HCT116 (cell line): ENCODE results near the gene SLC25A29. TPM values are rescaled to one million over a fixed set of nuclear protein-coding genes. Genes with fewer than 3 reads are reported as not detected.
"Not testable (repeated sequence)": the region's sequence is repeated elsewhere in the genome, so short reads cannot be mapped to it uniquely, and the experiment has no call there.

Source experiments
- ATAC-seq: fragments of 200-7000 bp; cut with Tn5 transposase; 2 replicates; pipeline ENCODE4 v1.9.1; 2020; ENCODE audit warnings: mild to moderate bottlenecking, moderate library complexity
- BruUV-seq: library from RNA; stranded (reverse); fragments of 400-500 nt; replicated peaks from 2 replicates; lab custom pipeline; 2021; lab: Mats Ljungman, UMichigan
- CTCF ChIA-PET: fragments of 300-600 bp; sonication (Branson Sonifier 250); formaldehyde crosslinking; loops from one replicate; lab custom pipeline; 2021; ENCODE audit warnings: antibody characterized with exemption; lab: Charles Lee
- POLR2A ChIA-PET: fragments of 300-600, 350-600 bp; sonication (Branson Sonifier 250); formaldehyde crosslinking; loops from one replicate; lab custom pipeline; 2021; ENCODE audit warnings: antibody characterized with exemption; lab: Charles Lee
- RAD21 ChIA-PET, 2 experiments: fragments of 300-600 bp; sonication (Branson Sonifier 250); formaldehyde crosslinking; loops; one replicate each; lab custom pipeline; 2023; ENCODE audit warnings: low total read pairs in 2 of 2; ENCODE audit not compliant: uncharacterized antibody in 2 of 2, unreplicated experiment in 2 of 2, low non-redundant PET in 1 of 2; lab: Charles Lee
- DNase-seq: peaks from one replicate; pipeline ENCODE4 v3.0.0-alpha.2; 2010; ENCODE audit warnings: low read depth, low spot score
- H2AFZ ChIP-seq: fragments of 200-600 bp; shearing (Covaris generic), sonication (generic); 2 replicates; pipeline ENCODE4 v1.6.1; 2017; ENCODE audit warnings: low read depth, mixed run types, mixed read lengths, antibody characterized with exemption, low read length; ENCODE audit not compliant: poor library complexity, severe bottlenecking
- H3K27ac ChIP-seq: 2 replicates; pipeline ENCODE4 v1.5.1; 2012; ENCODE audit warnings: low read depth, low read length
- H3K27me3 ChIP-seq: fragments of 200-600 bp; sonication (generic); 2 replicates; pipeline ENCODE4 v1.6.1; 2016; ENCODE audit warnings: mixed run types, low read length, mixed read lengths; ENCODE audit not compliant: insufficient read depth
- H3K36me3 ChIP-seq, 2 experiments: fragments of 200-500 bp in 1 of 2; fragments of 200-600 bp in 1 of 2; sonication (Bioruptor generic) in 1 of 2; sonication (generic) in 1 of 2; 2 replicates each; pipeline versions ENCODE4 v1.5.1 to v1.6.1; 2014 to 2016; ENCODE audit warnings: low read length in 2 of 2, inconsistent platforms in 1 of 2, mixed read lengths in 1 of 2, mixed run types in 1 of 2; ENCODE audit not compliant: insufficient read depth in 2 of 2, control insufficient read depth in 1 of 2
- H3K4me1 ChIP-seq, 2 experiments: fragments of 200-600 bp in 1 of 2; sonication (generic) in 1 of 2; 2 replicates each; pipeline versions ENCODE4 v1.5.1 to v1.6.1; 2012 to 2017; ENCODE audit warnings: low read length in 2 of 2, inconsistent platforms in 1 of 2, mild to moderate bottlenecking in 1 of 2, mixed read lengths in 1 of 2, mixed run types in 1 of 2, moderate library complexity in 1 of 2; ENCODE audit not compliant: insufficient read depth in 2 of 2, control insufficient read depth in 1 of 2
- H3K4me2 ChIP-seq: fragments of 200-600 bp; sonication (generic); 2 replicates; pipeline ENCODE4 v1.6.1; 2017; ENCODE audit warnings: mixed run types, low read length, mixed read lengths
- H3K4me3 ChIP-seq, 2 experiments: fragments of 200-600 bp in 1 of 2; sonication (generic) in 1 of 2; replicated peaks in 1 of 2; 2 replicates each; pipeline ENCODE4 v1.5.1; 2011 to 2016; ENCODE audit warnings: low read length in 2 of 2, control low read depth in 1 of 2, low read depth in 1 of 2, mild to moderate bottlenecking in 1 of 2, mixed read lengths in 1 of 2, mixed run types in 1 of 2
- H3K79me2 ChIP-seq: fragments of 200-600 bp; sonication (generic); 2 replicates; pipeline ENCODE4 v1.6.1; 2017; ENCODE audit warnings: mild to moderate bottlenecking, mixed run types, low read length, moderate library complexity, mixed read lengths; ENCODE audit not compliant: insufficient read depth
- H3K9ac ChIP-seq: fragments of 200-600 bp; sonication (generic); 2 replicates; pipeline ENCODE4 v1.6.1; 2016; ENCODE audit warnings: low read length, mixed read lengths
- H3K9me2 ChIP-seq: fragments of 200-600 bp; sonication (generic), shearing (Covaris generic); 2 replicates; pipeline ENCODE4 v1.6.1; 2017; ENCODE audit warnings: mixed run types, mild to moderate bottlenecking, moderate library complexity; ENCODE audit not compliant: insufficient read depth
- H3K9me3 ChIP-seq, 2 experiments: fragments of 200-500 bp in 1 of 2; fragments of 200-600 bp in 1 of 2; sonication (Bioruptor generic) in 1 of 2; sonication (generic) in 1 of 2; 2 replicates each; pipeline ENCODE4 v1.6.1; 2014 to 2017; ENCODE audit warnings: low read length in 2 of 2, mixed read lengths in 2 of 2, inconsistent platforms in 1 of 2, low read depth in 1 of 2, mild to moderate bottlenecking in 1 of 2, mixed run types in 1 of 2, moderate library complexity in 1 of 2; ENCODE audit not compliant: control insufficient read depth in 1 of 2, insufficient read depth in 1 of 2
- H4K20me1 ChIP-seq: fragments of 200-600 bp; sonication (generic), shearing (Covaris generic); 2 replicates; pipeline ENCODE4 v1.6.1; 2017; ENCODE audit warnings: mixed run types, mild to moderate bottlenecking, moderate library complexity; ENCODE audit not compliant: insufficient read depth
- POLR2AphosphoS5 ChIP-seq: IDR thresholded peaks from 2 replicates; pipeline ENCODE4 v1.6.1; 2011; ENCODE audit warnings: mild to moderate bottlenecking, low read depth, low read length, moderate library complexity
- RAD21 ChIP-seq: IDR thresholded peaks from 2 replicates; pipeline ENCODE4 v1.6.1; 2012; ENCODE audit warnings: low read depth, mild to moderate bottlenecking
- SIN3A ChIP-seq: IDR thresholded peaks from 2 replicates; pipeline ENCODE4 v1.6.1; 2012; ENCODE audit warnings: low read depth
- TCF7L2 ChIP-seq: IDR thresholded peaks from 2 replicates; pipeline ENCODE4 v1.7.0; 2011; ENCODE audit warnings: borderline replicate concordance, inconsistent platforms; ENCODE audit not compliant: insufficient read depth, insufficient read length; ENCODE audit errors: extremely low read depth
- ZNF274 ChIP-seq: fragments of 200-500 bp; sonication (Bioruptor generic); IDR thresholded peaks from 2 replicates; pipeline ENCODE4 v1.6.1; 2014; ENCODE audit warnings: mild to moderate bottlenecking, low read depth, low read length, inconsistent platforms
- intact Hi-C: fragments of 100-400 bp; cut with micrococcal nuclease; formaldehyde crosslinking; loops from 2 replicates; pipeline ENCODE4 v1.10.0; 2022
- total RNA-seq: library from RNA; stranded (reverse); gene quantifications from one replicate; pipeline ENCODE4 v1.2.1, GENCODE V29; 2021; ENCODE audit not compliant: unreplicated experiment

Gene SLC25A29
- total RNA-seq, 1 experiment from 2014 or later: 38.7 TPM

- TF ChIP-seq ZNF274 (no peak), TCF7L2 (no peak), RAD21 (no peak), SIN3A (no peak), POLR2AphosphoS5 (no peak)
- TF ChIP-seq, all 23 proteins: peak for 0
- H3K27me3 ChIP-seq: no peaks in the 10 kb centered on the region
- no peaks in the 10 kb centered on the region for H3K36me3 ChIP-seq
- ChIA-PET RAD21 (no interaction called here), POLR2A (no interaction called here), CTCF (no interaction called here)
- intact Hi-C loops: no loop called here
- H4K20me1 ChIP-seq: no peaks in the 10 kb centered on the region
- no peak overlapping the region for H3K4me2 ChIP-seq
- H3K79me2 ChIP-seq: no peaks in the 10 kb centered on the region
- BruUV-seq: no TSS peak
- no peaks in the 10 kb centered on the region for H3K9me3 ChIP-seq
- no peak overlapping the region for H3K9ac ChIP-seq
- no peak overlapping the region for H3K27ac ChIP-seq
- DNase-seq: no peak
- no peak for ATAC-seq
- H2AFZ ChIP-seq: no peak overlapping the region
- no peaks in the 10 kb centered on the region for H3K9me2 ChIP-seq
- H3K4me1 ChIP-seq: peaks cover 2 to 5% of the 10 kb centered on the region in 2 experiments; a peak in 3 of 4 replicates
- H3K4me3 ChIP-seq: no peak overlapping the region
These were observed 6.7 kb upstream of the SLC25A29 start for GRCh38 chr14:100312877-100313400.

GRCh38 chr14:100312110-100312876 is 6.0 kb upstream of the SLC25A29 start:
- ATAC-seq, RAD21 ChIA-PET, BruUV-seq, H4K20me1 ChIP-seq, CTCF ChIA-PET, intact Hi-C loops, POLR2A ChIA-PET, H3K4me3 ChIP-seq, H3K9ac ChIP-seq, H3K9me3 ChIP-seq, H2AFZ ChIP-seq, H3K9me2 ChIP-seq, H3K4me2 ChIP-seq, H3K4me1 ChIP-seq, H3K27ac ChIP-seq, H3K79me2 ChIP-seq, DNase-seq, H3K27me3 ChIP-seq, H3K36me3 ChIP-seq: not testable (repeated sequence)
